ENCODE results near the gene LAPTM5. TPM values are rescaled to one million over a fixed set of nuclear protein-coding genes. Genes with fewer than 3 reads are reported as not detected.

The LAPTM5 gene
- total RNA-seq, 1 experiment from 2014 or later = not detected

DNA sequence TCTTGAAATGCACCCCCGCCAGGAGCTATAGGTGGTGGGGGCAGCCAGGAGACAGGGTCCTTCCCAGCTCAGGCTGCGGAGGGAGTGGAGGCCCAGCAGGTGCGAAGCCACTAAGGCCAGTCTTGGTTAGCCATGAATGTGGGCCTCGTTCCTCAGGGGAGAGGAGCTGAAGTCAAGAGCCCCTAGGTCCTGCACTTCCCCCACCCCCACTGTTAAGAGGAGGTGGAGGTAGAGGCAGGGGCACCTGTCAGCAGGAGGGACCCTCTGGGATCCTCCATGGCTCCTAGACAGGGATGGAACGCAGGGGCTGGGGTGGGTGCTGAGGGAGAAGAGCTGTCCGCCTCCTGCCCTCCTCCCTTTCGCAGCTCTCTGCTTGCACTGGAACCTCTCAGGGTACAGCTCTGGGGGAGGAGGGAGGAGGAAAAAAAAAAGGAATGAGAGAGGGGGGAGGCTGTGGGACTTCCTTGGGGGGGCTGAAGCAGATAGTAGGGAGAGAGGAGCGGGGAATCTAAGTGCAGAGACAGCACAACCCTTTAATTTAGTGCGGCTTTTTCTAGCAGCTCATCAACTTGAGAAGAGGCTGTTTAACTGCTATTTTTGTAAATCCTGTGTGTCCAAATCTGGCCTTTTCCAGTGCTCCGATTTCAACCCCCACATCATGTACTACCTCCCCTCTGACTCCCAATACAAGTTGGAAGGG, 71.2 kb downstream of the LAPTM5 start:
- no peaks in the 10 kb centered on the region for H3K79me2 ChIP-seq (ENCODE audit: low read length)
- ChIA-PET CTCF (no interaction called here), POLR2A (ENCODE audit: unreplicated experiment) (no interaction called here)
- BruUV-seq (replicated peaks) = no TSS peak
- no peak overlapping the region for H3K9ac ChIP-seq (ENCODE audit: low read length)
- H3F3A ChIP-seq (ENCODE audit: low read length, unreplicated experiment) = no peaks in the 10 kb centered on the region
- no peak overlapping the region for H3K4me2 ChIP-seq (ENCODE audit: low read length)
- no peak overlapping the region for H3K27ac ChIP-seq (ENCODE audit: low read length)
- ATAC-seq (no peak), DNase-seq (no peak)
- intact Hi-C loops (cut with micrococcal nuclease) = no loop called here
- H3K4me1 ChIP-seq (ENCODE audit: insufficient read depth, low read length) = 0 out of 2 replicates have a peak, but pooled peaks cover 3% of the 10 kb centered on the region
- H3K9me3 ChIP-seq (ENCODE audit: low read length) = no peaks in the 10 kb centered on the region
- no peak overlapping the region for H2AFZ ChIP-seq (ENCODE audit: low read length)
- H4K20me1 ChIP-seq (ENCODE audit: low read length) = no peaks in the 10 kb centered on the region
- TF ChIP-seq, protein P1, sequence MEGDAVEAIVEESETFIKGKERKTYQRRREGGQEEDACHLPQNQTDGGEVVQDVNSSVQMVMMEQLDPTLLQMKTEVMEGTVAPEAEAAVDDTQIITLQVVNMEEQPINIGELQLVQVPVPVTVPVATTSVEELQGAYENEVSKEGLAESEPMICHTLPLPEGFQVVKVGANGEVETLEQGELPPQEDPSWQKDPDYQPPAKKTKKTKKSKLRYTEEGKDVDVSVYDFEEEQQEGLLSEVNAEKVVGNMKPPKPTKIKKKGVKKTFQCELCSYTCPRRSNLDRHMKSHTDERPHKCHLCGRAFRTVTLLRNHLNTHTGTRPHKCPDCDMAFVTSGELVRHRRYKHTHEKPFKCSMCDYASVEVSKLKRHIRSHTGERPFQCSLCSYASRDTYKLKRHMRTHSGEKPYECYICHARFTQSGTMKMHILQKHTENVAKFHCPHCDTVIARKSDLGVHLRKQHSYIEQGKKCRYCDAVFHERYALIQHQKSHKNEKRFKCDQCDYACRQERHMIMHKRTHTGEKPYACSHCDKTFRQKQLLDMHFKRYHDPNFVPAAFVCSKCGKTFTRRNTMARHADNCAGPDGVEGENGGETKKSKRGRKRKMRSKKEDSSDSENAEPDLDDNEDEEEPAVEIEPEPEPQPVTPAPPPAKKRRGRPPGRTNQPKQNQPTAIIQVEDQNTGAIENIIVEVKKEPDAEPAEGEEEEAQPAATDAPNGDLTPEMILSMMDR (conservative IDR thresholded peaks at IDR 0.05; ENCODE audit: low read depth, low read length) = no peak
- TF ChIP-seq EZH2phosphoT487 (IDR thresholded peaks at IDR 0.05; ENCODE audit: borderline replicate concordance, low read length) = no peak
- H3K36me3 ChIP-seq (ENCODE audit: low read depth, low read length) = no peaks in the 10 kb centered on the region
- no peak overlapping the region for H3K4me3 ChIP-seq (ENCODE audit: low read length)
- H3K27me3 ChIP-seq (ENCODE audit: low read length) = peaks cover 40% of the 10 kb centered on the region
- no peaks in the 10 kb centered on the region for H3K9me2 ChIP-seq (replicated peaks; ENCODE audit: low read length)

DNA sequence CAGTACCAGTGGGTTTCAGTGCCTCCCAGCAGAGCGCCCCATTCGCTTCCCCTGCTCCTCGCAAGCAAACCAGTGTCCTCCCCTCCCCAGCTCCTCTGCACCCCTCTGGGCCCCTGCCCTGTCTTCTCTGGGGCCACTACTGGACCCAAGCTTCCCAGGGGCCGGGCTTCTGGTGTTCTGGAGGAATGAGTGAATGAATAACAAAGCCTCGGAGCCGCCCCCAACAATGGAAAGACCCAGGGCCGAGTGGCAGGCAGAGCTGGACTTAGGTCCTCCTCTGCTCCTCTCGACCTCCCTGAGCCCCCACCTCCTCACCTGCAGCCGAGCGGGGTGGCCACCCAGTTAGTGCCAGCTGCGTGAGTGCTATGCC, 71.8 kb downstream of the LAPTM5 start:
- no peak overlapping the region for H3K4me2 ChIP-seq (ENCODE audit: low read length)

More for the DNA sequence above, 71.8 kb downstream of the LAPTM5 start:
- ATAC-seq (no peak), DNase-seq (no peak)
- Histone ChIP-seq H3K9me2 (replicated peaks; ENCODE audit: low read length) (no peaks in the 10 kb centered on the region), H4K20me1 (ENCODE audit: low read length) (no peaks in the 10 kb centered on the region), H3K79me2 (ENCODE audit: low read length) (no peaks in the 10 kb centered on the region), H3F3A (ENCODE audit: low read length, unreplicated experiment) (no peaks in the 10 kb centered on the region), H3K36me3 (ENCODE audit: low read depth, low read length) (no peaks in the 10 kb centered on the region), H3K4me1 (ENCODE audit: insufficient read depth, low read length) (0 out of 2 replicates have a peak, but pooled peaks cover 3% of the 10 kb centered on the region), H3K27me3 (ENCODE audit: low read length) (peaks cover 42% of the 10 kb centered on the region), H3K27ac (ENCODE audit: low read length) (no peak overlapping the region), H3K9ac (ENCODE audit: low read length) (no peak overlapping the region), H3K4me3 (ENCODE audit: low read length) (no peak overlapping the region), H3K9me3 (ENCODE audit: low read length) (no peaks in the 10 kb centered on the region), H2AFZ (ENCODE audit: low read length) (no peak overlapping the region)
- POLR2A ChIA-PET (ENCODE audit: unreplicated experiment) = no interaction called here
- TF ChIP-seq, protein P1 (conservative IDR thresholded peaks at IDR 0.05; ENCODE audit: low read depth, low read length) = no peak
- TF ChIP-seq EZH2phosphoT487 (IDR thresholded peaks at IDR 0.05; ENCODE audit: borderline replicate concordance, low read length) = no peak
- TF ChIP-seq EZH2 (IDR thresholded peaks at IDR 0.05; ENCODE audit: low read length, unreplicated experiment) = no peak
- CTCF ChIA-PET = no interaction called here
- intact Hi-C loops (cut with micrococcal nuclease) = no loop called here
- BruUV-seq (replicated peaks) = no TSS peak

Data from PC-3 (cell line).